CD14-positive monocyte (primary cell): Measurements from ENCODE around the gene IL1RAPL1. TPM values are rescaled to one million over a fixed set of nuclear protein-coding genes. Genes with fewer than 3 reads are reported as not detected.

Experiments
- DNase-seq, 3 donors: peaks; one replicate each; pipeline ENCODE4 v3.0.0-alpha.2; 2011 to 2022
- H2AFZ ChIP-seq: 2 replicates; pipeline ENCODE4 v1.6.0; 2012; ENCODE audit warnings: mild to moderate bottlenecking, low read depth, low read length, inconsistent platforms; ENCODE audit not compliant: insufficient read depth, poor library complexity, severe bottlenecking
- H3K27ac ChIP-seq, 2 donors: 1 replicate in 1 of 2; 2 replicates in 1 of 2; pipeline ENCODE4 v1.5.1; 2012 to 2013; ENCODE audit warnings: low read length in 2 of 2, control low read depth in 1 of 2, inconsistent platforms in 1 of 2, low read depth in 1 of 2, mild to moderate bottlenecking in 1 of 2
- H3K27me3 ChIP-seq, 2 donors: one replicate each; pipeline versions ENCODE4 v1.6.0 to v1.6.1; 2011 to 2013; ENCODE audit warnings: low read length in 2 of 2; ENCODE audit not compliant: control insufficient read depth in 2 of 2, insufficient read depth in 2 of 2
- H3K36me3 ChIP-seq, 2 donors: replicated peaks in 1 of 2; 1 replicate in 1 of 2; 2 replicates in 1 of 2; pipeline versions ENCODE4 v1.5.1 to v1.6.1; 2012 to 2013; ENCODE audit warnings: low read length in 2 of 2, control low read depth in 1 of 2, inconsistent platforms in 1 of 2, mild to moderate bottlenecking in 1 of 2; ENCODE audit not compliant: insufficient read depth in 2 of 2, control insufficient read depth in 1 of 2
- H3K4me1 ChIP-seq, 2 donors: 1 replicate in 1 of 2; 2 replicates in 1 of 2; pipeline versions ENCODE4 v1.5.1 to v1.6.1; 2012 to 2013; ENCODE audit warnings: low read length in 2 of 2, control low read depth in 1 of 2, inconsistent platforms in 1 of 2, mild to moderate bottlenecking in 1 of 2, moderate library complexity in 1 of 2; ENCODE audit not compliant: insufficient read depth in 2 of 2, control insufficient read depth in 1 of 2
- H3K4me2 ChIP-seq: replicated peaks from 2 replicates; pipeline ENCODE3; 2012; ENCODE audit warnings: low read length, moderate library complexity, mild to moderate bottlenecking; ENCODE audit not compliant: poor library complexity, severe bottlenecking; ENCODE audit errors: extremely low read depth
- H3K4me3 ChIP-seq, 3 experiments: fragments of 200-600 bp in 1 of 3; sonication (generic) in 1 of 3; replicated peaks in 1 of 3; 1 replicate in 2 of 3; 2 replicates in 1 of 3; pipeline ENCODE4 v1.5.1; 2011 to 2013; ENCODE audit warnings: low read length in 3 of 3, mild to moderate bottlenecking in 3 of 3, control low read depth in 2 of 3, low read depth in 2 of 3, inconsistent platforms in 1 of 3, moderate library complexity in 1 of 3
- H3K79me2 ChIP-seq: 2 replicates; pipeline ENCODE4 v1.6.0; 2012; ENCODE audit warnings: mild to moderate bottlenecking, control low read depth, inconsistent platforms, low read length, moderate library complexity; ENCODE audit not compliant: insufficient read depth
- H3K9ac ChIP-seq: 2 replicates; pipeline ENCODE4 v1.6.0; 2017; ENCODE audit warnings: low read length, mild to moderate bottlenecking; ENCODE audit not compliant: insufficient read depth, poor library complexity, severe bottlenecking
- H3K9me3 ChIP-seq, 2 donors: replicated peaks in 1 of 2; 1 replicate in 1 of 2; 2 replicates in 1 of 2; pipeline versions ENCODE4 v1.5.1 to v1.6.1; 2012 to 2013; ENCODE audit warnings: low read length in 2 of 2, control low read depth in 1 of 2; ENCODE audit not compliant: control insufficient read depth in 1 of 2, insufficient read depth in 1 of 2
- H4K20me1 ChIP-seq: 2 replicates; pipeline ENCODE4 v1.6.0; 2012; ENCODE audit warnings: mild to moderate bottlenecking, low read length, control low read depth, moderate library complexity; ENCODE audit not compliant: insufficient read depth
- H3K27ac Mint-ChIP-seq, 7 donors: one replicate each; pipeline ENCODE4 v1.8.0; 2020; ENCODE audit warnings: mild to moderate bottlenecking in 7 of 7, mixed read lengths in 7 of 7, moderate library complexity in 6 of 7, inconsistent platforms in 2 of 7
- H3K27me3 Mint-ChIP-seq, 3 donors: one replicate each; pipeline ENCODE4 v1.8.0; 2021 to 2022; ENCODE audit warnings: low read depth in 3 of 3, mild to moderate bottlenecking in 3 of 3, mixed read lengths in 3 of 3, moderate library complexity in 3 of 3, inconsistent platforms in 1 of 3
- H3K36me3 Mint-ChIP-seq, 2 donors: one replicate each; pipeline ENCODE4 v1.8.0; 2020; ENCODE audit warnings: mixed read lengths in 2 of 2, inconsistent platforms in 1 of 2, mild to moderate bottlenecking in 1 of 2
- H3K4me1 Mint-ChIP-seq: one replicate; pipeline ENCODE4 v1.8.0; 2020; ENCODE audit warnings: mild to moderate bottlenecking, mixed read lengths
- H3K4me3 Mint-ChIP-seq, 2 donors: one replicate each; pipeline ENCODE4 v1.8.0; 2020; ENCODE audit warnings: mild to moderate bottlenecking in 2 of 2, mixed read lengths in 2 of 2, moderate library complexity in 1 of 2
- H3K9me3 Mint-ChIP-seq, 7 donors: one replicate each; pipeline ENCODE4 v1.8.0; 2020 to 2022; ENCODE audit warnings: mixed read lengths in 7 of 7, mild to moderate bottlenecking in 6 of 7, moderate library complexity in 6 of 7, inconsistent platforms in 2 of 7
- CTCF ChIP-seq: fragments of 200-600 bp; IDR thresholded peaks from one replicate; pipeline ENCODE4 v1.8.0; 2022; ENCODE audit warnings: antibody characterized with exemption, mild to moderate bottlenecking
- WGBS: methylation state at CpG from one replicate; pipeline ENCODE4 v1.1.5; 2013; ENCODE audit warnings: missing lambda C conversion rate; ENCODE audit not compliant: insufficient coverage; 5-methylcytosine and 5-hydroxymethylcytosine counted together
- intact Hi-C, 2 donors: fragments of 100-400 bp; cut with micrococcal nuclease; formaldehyde crosslinking; loops; one replicate each; pipeline versions ENCODE4 v1.15.0 to v1.15.1; 2023
- polyA plus RNA-seq, 3 donors: library from polyadenylated mRNA; depleted of rRNA in 1 of 3; unstranded in 2 of 3; stranded (reverse) in 1 of 3; fragments of 300-500 nt in 2 of 3; fragments of >200 nt in 1 of 3; fragmentation: Illumina TruSeq in 2 of 3; gene quantifications; 1 replicate in 2 of 3; 2 replicates in 1 of 3; pipeline ENCODE4 v1.2.3, GENCODE V29; 2012 to 2021

Gene IL1RAPL1
- polyA plus RNA-seq, 3 donors = not detected

- no peaks in the 10 kb centered on the region for H3K4me1 Mint-ChIP-seq
- H3K4me3 Mint-ChIP-seq = no peak overlapping the region
- H3K79me2 ChIP-seq = no peaks in the 10 kb centered on the region
- no peak overlapping the region for H3K27ac ChIP-seq
- no peaks in the 10 kb centered on the region for H4K20me1 ChIP-seq
- TF ChIP-seq CTCF = peak; percentile 32
- no peaks in the 10 kb centered on the region for H3K9me3 ChIP-seq
- H2AFZ ChIP-seq = no peak overlapping the region
- no peak overlapping the region for H3K27ac Mint-ChIP-seq
- no peaks in the 10 kb centered on the region for H3K36me3 ChIP-seq
- H3K9me3 Mint-ChIP-seq = peaks cover 0 to 1% (median 0%) of the 10 kb centered on the region in 7 donors
- no peaks in the 10 kb centered on the region for H3K4me1 ChIP-seq
- no peaks in the 10 kb centered on the region for H3K36me3 Mint-ChIP-seq
- no peak overlapping the region for H3K4me2 ChIP-seq
- 86% methylated on average over 1 of the region's 23 CpGs for WGBS
- no peak overlapping the region for H3K4me3 ChIP-seq
- H3K27me3 ChIP-seq = no peaks in the 10 kb centered on the region
- intact Hi-C loops = no loop called here
- DNase-seq = no peak
- peaks cover 0 to 2% (median 2%) of the 10 kb centered on the region in 3 donors for H3K27me3 Mint-ChIP-seq
- H3K9ac ChIP-seq = no peak overlapping the region
Measured at GRCh38 chrX:28659269-28659668, 72.0 kb downstream of the IL1RAPL1 start.

DNA sequence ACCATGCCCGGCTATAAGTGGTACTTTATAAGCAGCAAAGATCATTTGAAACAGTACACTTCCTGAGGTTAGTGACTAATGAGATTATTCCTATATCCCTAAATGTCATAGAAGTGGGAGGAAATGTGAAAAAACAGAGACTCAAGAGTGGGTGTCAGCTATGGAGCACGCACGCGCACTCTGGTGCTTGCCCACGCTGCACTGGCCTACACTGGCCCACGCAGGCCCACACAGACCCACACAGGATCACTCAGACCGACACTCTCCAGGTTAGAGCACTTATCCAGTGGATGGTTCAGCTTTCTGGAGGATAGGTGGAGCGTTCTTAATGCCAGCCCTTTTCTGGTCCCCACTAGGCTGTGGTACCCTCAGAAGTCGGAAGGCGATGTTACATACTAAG lies 78.5 kb downstream of the IL1RAPL1 start:
- no peak overlapping the region for H3K27ac Mint-ChIP-seq
- no peak overlapping the region for H2AFZ ChIP-seq
- intact Hi-C loops = no loop called here
- H3K9ac ChIP-seq = no peak overlapping the region
- no peak overlapping the region for H3K4me3 Mint-ChIP-seq
- no peaks in the 10 kb centered on the region for H3K4me1 ChIP-seq
- H3K4me3 ChIP-seq = no peak overlapping the region
- no peaks in the 10 kb centered on the region for H3K79me2 ChIP-seq
- no peaks in the 10 kb centered on the region for H3K36me3 Mint-ChIP-seq
- H3K9me3 Mint-ChIP-seq = peaks cover 0 to 2% (median 0%) of the 10 kb centered on the region in 7 donors
- H3K27ac ChIP-seq = no peak overlapping the region
- no peaks in the 10 kb centered on the region for H3K36me3 ChIP-seq
- WGBS = no CpG with 5 or more reads among the region's 10 CpGs
- peaks cover 0 to 2% (median 0%) of the 10 kb centered on the region in 3 donors for H3K27me3 Mint-ChIP-seq
- no peak for DNase-seq
- no peak for TF ChIP-seq CTCF
- H3K4me2 ChIP-seq = no peak overlapping the region
- H3K27me3 ChIP-seq = no peaks in the 10 kb centered on the region
- H3K4me1 Mint-ChIP-seq = no peaks in the 10 kb centered on the region
- H4K20me1 ChIP-seq = no peaks in the 10 kb centered on the region
- no peaks in the 10 kb centered on the region for H3K9me3 ChIP-seq
